ENCODE results near the gene S100A5. TPM values are rescaled to one million over a fixed set of nuclear protein-coding genes. Genes with fewer than 3 reads are reported as not detected.

S100A5 gene
- total and polyA plus RNA-seq, 9 of the 15 experiments (the other 6 are each of a cell fraction or from before 2014, with no cell fraction given), result 0.56 to 1.4 (median 0.64) TPM; not detected in 5

- H3K4me2 ChIP-seq (ENCODE audit: insufficient read depth, low read length), result no peak overlapping the region
- no peak overlapping the region for H3K9ac ChIP-seq (ENCODE audit: insufficient read depth in 1 of 2, low read depth in 2 of 2, low read length in 2 of 2)
- WGBS (ENCODE audit: insufficient coverage, low coverage, missing lambda C conversion rate), result 5% methylated on average over 11 of the region's 12 CpGs
- no peaks in the 10 kb centered on the region for H3K9me3 ChIP-seq (replicated peaks; ENCODE audit: control insufficient read depth, insufficient read depth, low read depth, low read length)
- no peaks in the 10 kb centered on the region for H3K9me1 ChIP-seq (ENCODE audit: control insufficient read depth, insufficient read depth, low read length)
- H4K20me1 ChIP-seq (replicated peaks; ENCODE audit: control insufficient read depth, insufficient read depth, low read length), result peaks cover 7% of the 10 kb centered on the region; the same call in 1 of the 2 replicates
- DNase-seq (ENCODE audit: extremely low read depth in 1 of 4, low spot score in 3 of 4), result no peak
- POLR2A ChIA-PET, result interaction anchor here (0.8 kb wide), 1 partner anchor 175 kb away, joined by 3 read pairs; no protein-coding TSS in a partner anchor
- no peaks in the 10 kb centered on the region for H3K4me1 ChIP-seq (replicated peaks in 1 of 2; ENCODE audit: control insufficient read depth in 2 of 2, insufficient read depth in 2 of 2, low read length in 2 of 2)
- CTCF ChIA-PET (ENCODE audit: low intra/inter-chr PET ratio), result interaction anchor here (3.2 kb wide), 1 partner anchor 137 kb away, joined by 14 read pairs; no protein-coding TSS in a partner anchor
- no peak overlapping the region for H3K4me3 ChIP-seq
- no peak for ATAC-seq
- H2AFZ ChIP-seq (ENCODE audit: low read depth, low read length), result no peak overlapping the region
- TF ChIP-seq POLR2AphosphoS5 (IDR thresholded peaks at IDR 0.05; ENCODE audit: control insufficient read depth, insufficient read depth, low read depth, low read length), result no peak
- TF ChIP-seq KDM1A (IDR thresholded peaks at IDR 0.05), result peak; percentile 50 to 79; a peak in 2 of 4 replicates
- no peak for TF ChIP-seq CEBPG (CRISPR knock-in tag; IDR thresholded peaks at IDR 0.05)
- peak; percentile 14 to 31; a peak in 1 of 4 replicates for TF ChIP-seq CEBPG (tag; conservative IDR thresholded peaks at IDR 0.05 in 1 of 2, IDR thresholded peaks at IDR 0.05 in 1 of 2)
- no peak for TF ChIP-seq MLLT1 (IDR thresholded peaks at IDR 0.05)
- peaks cover 8 to 31% of the 10 kb centered on the region in 2 experiments; a peak in 4 of 5 replicates for H3K27me3 ChIP-seq (ENCODE audit: control insufficient read depth in 2 of 2, insufficient read depth in 2 of 2, low read length in 2 of 2)
- no peak for FAIRE-seq
- intact Hi-C loops (cut with micrococcal nuclease) (no loop called here), in situ Hi-C loops (cut with MboI) (no loop called here)
- BruUV-seq (replicated peaks), result no TSS peak
- no peaks in the 10 kb centered on the region for H3K79me2 ChIP-seq (ENCODE audit: control insufficient read depth, insufficient read depth, low read length)
- no peak overlapping the region for H3K27ac ChIP-seq (ENCODE audit: extremely low read depth, low read depth, low read length)
- H3K36me3 ChIP-seq (ENCODE audit: control insufficient read depth, insufficient read depth, low read length), result no peaks in the 10 kb centered on the region
Measured at GRCh38 chr1:153490272-153491051, 50.3 kb downstream of the S100A5 start.

Measured in K562 (cell line).